22Rv1 (cell line): Measurements from ENCODE around the gene ID4.

ENCODE experiments used
- CTCF ChIP-seq: fragments of 450-650 bp; IDR thresholded peaks from 2 replicates; pipeline ENCODE4 v1.5.1; 2017; ENCODE audit warnings: mild to moderate bottlenecking
- ZFX ChIP-seq: fragments of 450-650 bp; IDR thresholded peaks from 2 replicates; pipeline ENCODE4 v1.6.1; 2017; ENCODE audit warnings: antibody characterized with exemption, borderline replicate concordance

GRCh38 chr6:19860235-19860877, 23.2 kb downstream of the ID4 start:
- TF ChIP-seq CTCF, result no peak
- TF ChIP-seq ZFX, result no peak
